ENCODE results near the gene SHISAL2B.

- TF ChIP-seq CTCF (conservative IDR thresholded peaks at IDR 0.05; ENCODE audit: low read length) (no peak), EZH2phosphoT487 (IDR thresholded peaks at IDR 0.05; ENCODE audit: borderline replicate concordance, low read depth, low read length) (no peak)
Observed at GRCh38 chr5:64685866-64686265, 4.4 kb upstream of the SHISAL2B start.
